GM21381 (cell line): Measurements from ENCODE around the gene AKT2.

Experiments used
- ATAC-seq: cut with Tn5 transposase; IDR thresholded peaks from one replicate; pipeline ENCODE4 v1.9.1; 2021; ENCODE audit warnings: mild to moderate bottlenecking, moderate library complexity; ENCODE audit not compliant: unreplicated experiment

AKT2 gene

GRCh38 chr19:40238775-40239174 is 46.4 kb downstream of the AKT2 start:
- no peak for ATAC-seq

- no peak for ATAC-seq
Measured at GRCh38 chr19:40237791-40238190, 47.4 kb downstream of the AKT2 start.

- ATAC-seq = no peak
Measured at GRCh38 chr19:40236366-40236765, 48.8 kb downstream of the AKT2 start.

- ATAC-seq = no peak
Measured at GRCh38 chr19:40236026-40236355, 49.2 kb downstream of the AKT2 start.

- no peak for ATAC-seq
Measured at GRCh38 chr19:40235238-40236025, 49.7 kb downstream of the AKT2 start.

- ATAC-seq = no peak
Measured at GRCh38 chr19:40234429-40235237, 50.5 kb downstream of the AKT2 start.

- ATAC-seq = no peak
Measured at GRCh38 chr19:40233811-40234389, 51.2 kb downstream of the AKT2 start.

- ATAC-seq = no peak
Measured at GRCh38 chr19:40232949-40233810, 52.0 kb downstream of the AKT2 start.

GRCh38 chr19:40232479-40232878 is 52.7 kb downstream of the AKT2 start:
- ATAC-seq = no peak

- ATAC-seq = no peak
Measured at GRCh38 chr19:40231544-40232424, 53.4 kb downstream of the AKT2 start.

GRCh38 chr19:40231057-40231456 is 54.1 kb downstream of the AKT2 start:
- ATAC-seq = no peak

- ATAC-seq = no peak
Measured at GRCh38 chr19:40229926-40230417, 55.2 kb downstream of the AKT2 start.

GRCh38 chr19:40229484-40229883 is 55.7 kb downstream of the AKT2 start:
- ATAC-seq = no peak

- no peak for ATAC-seq
Measured at GRCh38 chr19:40228863-40229262, 56.3 kb downstream of the AKT2 start.

GRCh38 chr19:40228346-40228745 is 56.8 kb downstream of the AKT2 start:
- ATAC-seq = no peak

- no peak for ATAC-seq
Measured at GRCh38 chr19:40225440-40226305, 59.5 kb downstream of the AKT2 start.

GRCh38 chr19:40224342-40225150 is 60.6 kb downstream of the AKT2 start:
- no peak for ATAC-seq
